AG09309 (cell line): ENCODE measurements around the gene RIN3.

Experiments
- DNase-seq: peaks from one replicate; pipeline ENCODE4 v3.0.0-alpha.2; 2010; ENCODE audit warnings: low read depth
- H3K4me3 ChIP-seq: 2 replicates; pipeline ENCODE4 v1.5.1; 2011; ENCODE audit warnings: mild to moderate bottlenecking, low read depth, low read length, moderate library complexity; ENCODE audit not compliant: control insufficient read depth
- TF ChIP-seq, protein P1 (sequence below): IDR thresholded peaks from 2 replicates; pipeline ENCODE4 v1.5.1; 2011; ENCODE audit warnings: mild to moderate bottlenecking, low read depth, low read length, inconsistent platforms; ENCODE audit not compliant: insufficient read depth, control insufficient read depth; ENCODE audit errors: missing control alignments

Gene RIN3

DNA sequence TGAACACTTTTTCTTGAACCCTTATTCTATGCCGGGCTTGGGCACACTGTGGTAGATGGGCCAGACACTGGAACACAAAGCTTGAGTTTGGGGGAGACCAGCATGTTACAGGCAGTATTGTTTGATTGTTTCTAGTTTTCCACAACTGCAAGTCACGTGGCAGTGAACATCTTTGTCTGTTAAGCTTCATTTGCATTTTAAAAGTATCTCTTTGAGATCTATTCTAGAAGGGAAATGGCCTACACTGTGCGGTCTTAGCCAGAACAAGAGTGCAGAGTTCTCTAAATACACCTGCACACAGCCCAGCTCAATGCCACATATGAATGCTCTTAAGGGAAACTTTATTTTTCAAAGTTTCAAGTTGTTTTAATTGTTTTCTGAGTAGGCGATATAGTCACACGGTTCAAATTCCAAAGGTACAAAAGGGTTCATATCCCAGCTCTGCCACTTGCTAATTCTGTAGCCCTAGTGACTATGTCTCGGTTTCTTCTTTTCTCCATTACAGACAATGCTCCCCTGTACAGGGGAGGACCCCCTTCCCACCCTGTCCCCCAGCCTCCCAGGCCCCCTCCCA lies 24.9 kb downstream of the RIN3 start:
- TF ChIP-seq, protein P1, sequence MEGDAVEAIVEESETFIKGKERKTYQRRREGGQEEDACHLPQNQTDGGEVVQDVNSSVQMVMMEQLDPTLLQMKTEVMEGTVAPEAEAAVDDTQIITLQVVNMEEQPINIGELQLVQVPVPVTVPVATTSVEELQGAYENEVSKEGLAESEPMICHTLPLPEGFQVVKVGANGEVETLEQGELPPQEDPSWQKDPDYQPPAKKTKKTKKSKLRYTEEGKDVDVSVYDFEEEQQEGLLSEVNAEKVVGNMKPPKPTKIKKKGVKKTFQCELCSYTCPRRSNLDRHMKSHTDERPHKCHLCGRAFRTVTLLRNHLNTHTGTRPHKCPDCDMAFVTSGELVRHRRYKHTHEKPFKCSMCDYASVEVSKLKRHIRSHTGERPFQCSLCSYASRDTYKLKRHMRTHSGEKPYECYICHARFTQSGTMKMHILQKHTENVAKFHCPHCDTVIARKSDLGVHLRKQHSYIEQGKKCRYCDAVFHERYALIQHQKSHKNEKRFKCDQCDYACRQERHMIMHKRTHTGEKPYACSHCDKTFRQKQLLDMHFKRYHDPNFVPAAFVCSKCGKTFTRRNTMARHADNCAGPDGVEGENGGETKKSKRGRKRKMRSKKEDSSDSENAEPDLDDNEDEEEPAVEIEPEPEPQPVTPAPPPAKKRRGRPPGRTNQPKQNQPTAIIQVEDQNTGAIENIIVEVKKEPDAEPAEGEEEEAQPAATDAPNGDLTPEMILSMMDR: no peak
- no peak for DNase-seq
- no peak overlapping the region for H3K4me3 ChIP-seq

DNA sequence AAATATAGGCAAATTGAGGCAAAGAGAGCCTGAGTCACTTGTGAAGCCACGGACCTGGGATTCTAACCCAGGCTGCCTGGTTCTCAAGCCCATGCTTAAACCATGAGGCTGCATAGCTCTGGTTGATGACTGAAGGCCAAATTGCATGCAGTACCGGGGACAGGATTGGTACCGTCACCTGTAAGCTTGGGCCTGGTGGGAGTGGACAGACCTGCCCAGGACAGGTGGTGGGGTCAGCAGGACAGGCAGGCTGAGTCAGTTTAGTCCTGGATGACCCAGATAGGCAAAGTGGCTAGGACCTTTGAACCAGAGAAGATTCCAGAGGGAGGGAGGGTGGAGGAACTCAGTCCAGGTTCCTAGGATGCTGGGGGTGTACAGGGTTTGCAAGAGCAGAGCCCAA lies 25.8 kb downstream of the RIN3 start:
- no peak for DNase-seq
- TF ChIP-seq, protein P1: no peak
- no peak overlapping the region for H3K4me3 ChIP-seq

DNA sequence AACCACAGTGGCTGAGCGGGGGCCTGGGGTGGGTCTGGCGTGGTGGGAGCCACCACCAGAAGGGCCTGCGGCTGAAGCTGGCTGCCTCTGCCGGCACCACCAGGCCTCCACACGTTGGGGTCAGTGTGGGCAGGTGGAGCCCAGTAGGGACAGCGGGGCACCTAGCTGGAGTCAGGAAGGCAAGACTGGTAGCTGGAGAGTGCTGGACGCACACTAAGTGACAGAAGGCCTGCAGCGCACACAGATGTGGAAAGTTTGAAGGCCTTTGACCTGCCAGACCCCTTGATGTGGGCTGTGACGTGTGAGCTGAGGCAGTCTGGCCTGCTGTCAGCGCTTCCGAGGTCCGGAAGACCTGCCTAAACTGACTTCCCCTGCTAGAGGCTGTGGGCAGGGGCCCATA lies 26.3 kb downstream of the RIN3 start:
- TF ChIP-seq, protein P1: no peak
- H3K4me3 ChIP-seq: no peak overlapping the region
- no peak for DNase-seq

DNA sequence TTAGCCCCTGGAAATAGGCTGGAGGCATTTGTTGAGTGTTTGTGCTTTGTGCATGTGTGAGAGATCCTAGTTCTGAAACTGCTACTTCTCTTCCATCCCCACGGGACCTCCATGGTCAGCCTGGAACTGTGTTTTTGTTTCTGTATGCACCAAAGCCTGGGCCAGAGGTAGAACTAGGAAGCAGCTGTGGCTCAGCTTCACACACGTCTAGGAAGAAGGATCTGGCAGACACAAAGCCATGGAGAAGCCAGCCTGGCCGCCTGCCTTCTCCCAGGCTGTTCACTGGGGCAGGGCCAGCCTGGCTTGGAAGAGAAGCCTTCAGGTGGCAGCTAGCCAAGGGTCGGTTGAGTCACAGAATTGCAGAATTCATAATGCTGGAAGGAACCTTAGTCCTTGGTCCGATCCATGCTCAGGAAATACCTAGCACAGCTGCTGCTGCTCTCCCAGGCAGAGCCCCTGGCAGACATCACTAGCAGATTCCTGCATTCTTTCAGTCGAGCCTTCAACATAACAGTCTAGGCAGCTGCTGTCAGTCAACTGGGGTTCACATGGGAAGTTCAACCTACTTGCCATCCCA lies 27.0 kb downstream of the RIN3 start:
- TF ChIP-seq, protein P1: no peak
- peak; percentile 98 for DNase-seq

DNA sequence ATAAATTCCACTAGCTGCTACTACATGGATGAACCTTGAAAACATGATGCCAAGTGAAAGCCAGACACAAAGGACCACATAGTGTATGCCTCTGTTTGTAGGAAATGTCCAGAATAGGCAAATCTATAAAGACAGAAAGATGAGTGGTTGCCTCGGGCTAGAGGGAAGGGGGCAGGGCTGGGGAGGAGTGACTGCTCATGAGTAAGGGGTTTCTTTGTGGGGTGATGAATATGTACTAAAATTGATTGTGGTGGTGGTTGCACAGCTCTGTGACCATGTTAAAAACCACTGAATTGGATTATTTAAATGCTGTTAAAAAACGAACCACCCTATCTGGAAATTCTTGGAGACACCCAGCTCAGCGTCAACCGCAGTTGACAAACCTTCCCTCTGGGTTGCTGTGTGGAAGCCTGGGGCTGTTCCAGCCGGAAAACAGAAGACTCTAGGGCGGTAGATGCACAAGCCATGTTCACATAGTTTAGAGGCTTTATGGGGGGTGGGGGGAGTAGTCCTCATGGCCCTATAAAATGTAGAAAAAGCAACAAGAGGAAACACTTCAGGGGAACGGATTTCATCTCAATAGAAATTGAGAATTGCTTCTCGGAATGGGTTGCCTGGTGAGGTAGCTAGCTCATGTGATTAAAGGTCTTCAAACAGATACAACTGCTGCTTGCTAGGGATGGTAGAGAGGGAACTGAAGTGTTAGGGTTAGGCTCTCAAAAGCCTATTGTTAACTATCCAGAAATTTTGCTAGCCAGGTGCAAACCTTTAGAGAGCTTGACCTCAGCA lies 29.4 kb downstream of the RIN3 start:
- H3K4me3 ChIP-seq: no peak overlapping the region
- TF ChIP-seq, protein P1: no peak
- peak; percentile 11 for DNase-seq

More for the DNA sequence above, 27.0 kb downstream of the RIN3 start:
- H3K4me3 ChIP-seq: no peak overlapping the region

DNA sequence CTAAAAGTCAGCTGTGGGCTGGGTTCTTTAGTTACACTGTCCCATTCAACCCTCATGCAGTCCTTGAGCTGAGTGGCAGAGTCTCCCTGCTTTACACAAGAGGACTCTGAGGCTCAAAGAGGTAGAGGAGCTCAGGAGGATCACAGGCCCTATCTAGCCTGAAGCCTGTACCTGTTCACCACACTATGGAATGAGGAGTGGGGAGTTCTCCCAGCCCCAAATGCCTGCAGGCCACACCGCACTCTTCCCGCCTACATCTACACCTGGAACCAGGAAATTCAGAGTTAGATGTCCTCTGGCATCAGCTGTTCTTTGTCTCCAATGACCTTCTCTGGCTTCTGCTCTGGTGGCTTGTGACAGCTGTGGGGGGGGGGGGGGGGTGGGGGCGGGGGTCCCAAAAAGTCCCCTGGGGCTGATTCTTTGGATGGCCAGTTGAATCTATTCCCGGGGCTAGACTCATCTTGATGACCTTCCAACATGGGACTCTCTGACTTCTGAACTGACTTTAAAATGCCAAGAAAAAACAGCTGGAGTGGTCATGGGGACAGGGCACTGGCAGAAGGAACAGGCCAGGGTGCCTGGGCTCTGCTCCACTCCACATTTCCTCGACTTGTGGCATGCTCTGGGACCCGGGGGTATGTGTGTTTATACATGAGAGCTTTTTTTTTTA lies 30.6 kb downstream of the RIN3 start:
- no peak overlapping the region for H3K4me3 ChIP-seq
- no peak for DNase-seq
- TF ChIP-seq, protein P1: no peak
